MG63 (cell line): ENCODE measurements around the gene SPECC1L. TPM values are rescaled to one million over a fixed set of nuclear protein-coding genes. Genes with fewer than 3 reads are reported as not detected.

Source experiments
- DNase-seq: peaks from one replicate; pipeline ENCODE4 v3.0.0-alpha.2; 2020
- H3K27me3 ChIP-seq: fragments of 250-450 bp; sonication (Bioruptor Pico); 2 replicates; pipeline ENCODE4 v1.5.1; 2020; ENCODE audit warnings: mild to moderate bottlenecking, moderate library complexity
- H3K36me3 ChIP-seq: fragments of 250-450 bp; sonication (Bioruptor Pico); 2 replicates; pipeline ENCODE4 v1.5.1; 2020; ENCODE audit warnings: mild to moderate bottlenecking, moderate library complexity
- H3K4me3 ChIP-seq: fragments of 250-450 bp; sonication (Bioruptor Pico); 2 replicates; pipeline ENCODE4 v1.5.1; 2020; ENCODE audit warnings: mild to moderate bottlenecking, moderate library complexity
- H3K9me3 ChIP-seq: fragments of 250-450 bp; sonication (Bioruptor Pico); 2 replicates; pipeline ENCODE4 v1.5.1; 2020; ENCODE audit warnings: mild to moderate bottlenecking, moderate library complexity
- total RNA-seq: library from RNA; depleted of rRNA; stranded (reverse); fragments of >200 nt; shearing (Covaris generic); gene quantifications from 2 replicates; pipeline ENCODE4 v1.2.3, GENCODE V29; 2014; ENCODE audit warnings: low replicate concordance; rRNA removed

The SPECC1L gene
- total RNA-seq, 1 experiment from 2014 or later, result 11.0 TPM

DNA sequence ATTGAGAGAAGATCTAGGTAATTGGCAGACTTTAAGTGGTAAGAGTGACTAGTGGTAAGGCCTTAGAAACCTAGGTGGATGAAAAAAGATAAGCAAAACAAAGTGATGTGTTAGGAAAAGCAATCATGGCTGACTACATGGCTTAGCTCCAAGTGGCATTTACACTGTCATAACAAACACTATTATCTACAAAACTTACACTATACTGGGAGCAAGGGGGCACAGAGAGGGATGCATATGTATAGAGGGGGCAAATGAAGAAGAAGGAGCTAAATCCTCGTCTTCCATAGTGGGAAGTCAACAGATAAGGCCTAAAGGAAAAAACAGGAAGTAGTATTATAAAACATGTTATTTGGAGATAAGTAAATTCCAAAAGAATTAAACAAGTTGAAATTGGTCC is 189.3 kb downstream of the SPECC1L start:
- Histone ChIP-seq H3K4me3 (no peak overlapping the region), H3K36me3 (no peaks in the 10 kb centered on the region), H3K9me3 (no peaks in the 10 kb centered on the region), H3K27me3 (no peaks in the 10 kb centered on the region)
- no peak for DNase-seq

- Histone ChIP-seq H3K9me3 (no peaks in the 10 kb centered on the region), H3K36me3 (no peaks in the 10 kb centered on the region), H3K27me3 (no peaks in the 10 kb centered on the region), H3K4me3 (no peak overlapping the region)
- no peak for DNase-seq
These were observed 189.9 kb downstream of the SPECC1L start for GRCh38 chr22:24460418-24461089.

DNA sequence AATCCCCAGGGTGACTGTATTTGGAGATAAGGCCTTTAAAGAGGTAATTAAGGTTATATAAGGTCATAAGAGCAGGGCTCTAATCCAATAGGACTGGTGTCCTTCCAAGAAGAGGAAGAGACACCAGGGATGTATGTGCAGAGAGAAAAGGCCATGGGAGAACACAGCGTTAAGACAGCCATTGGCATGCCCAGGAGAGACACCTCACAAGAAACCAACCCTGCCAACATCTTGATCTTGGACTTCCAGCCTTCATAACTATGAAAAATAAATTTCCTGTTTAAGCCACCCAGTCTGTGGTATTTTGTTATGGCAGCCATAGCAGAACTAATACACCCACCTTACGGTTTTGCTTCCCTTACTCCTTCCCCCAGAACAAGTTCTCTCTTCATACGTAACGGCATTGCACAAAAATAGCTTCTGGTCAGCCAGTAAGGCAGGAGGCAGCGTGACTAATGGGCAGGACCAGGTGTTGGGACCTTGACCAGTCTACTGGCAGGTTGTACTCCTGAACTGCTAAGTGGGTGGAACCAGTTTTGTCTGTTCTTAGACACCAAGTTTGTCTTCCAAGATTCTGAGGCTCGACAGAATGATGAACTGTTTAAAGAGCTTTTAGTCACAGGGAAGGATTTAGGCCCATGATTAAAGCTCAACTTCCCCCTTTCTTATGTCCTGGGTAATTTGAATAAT is 192.6 kb downstream of the SPECC1L start:
- no peaks in the 10 kb centered on the region for H3K9me3 ChIP-seq
- H3K36me3 ChIP-seq, result no peaks in the 10 kb centered on the region
- H3K4me3 ChIP-seq, result no peak overlapping the region
- DNase-seq, result no peak
- no peaks in the 10 kb centered on the region for H3K27me3 ChIP-seq

DNA sequence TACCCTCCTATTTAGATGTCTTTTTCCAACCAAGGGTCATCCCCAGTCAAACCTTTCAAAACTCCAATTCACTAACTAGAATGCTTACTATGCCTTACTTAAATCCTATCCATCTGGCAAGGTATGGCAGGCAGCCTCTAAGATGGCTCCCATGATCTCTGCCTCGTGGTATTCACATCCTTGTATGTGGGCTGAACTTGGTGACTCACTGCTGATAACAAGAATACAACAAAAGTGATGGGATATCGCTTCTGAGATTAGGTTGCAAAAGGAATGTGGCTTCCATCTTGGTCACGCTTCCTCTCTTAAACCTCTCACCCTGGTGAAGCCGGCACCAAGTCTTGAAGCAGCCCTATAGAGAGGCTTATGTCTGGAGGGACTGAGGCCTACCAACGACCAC is 194.9 kb downstream of the SPECC1L start:
- Histone ChIP-seq H3K36me3 (no peaks in the 10 kb centered on the region), H3K4me3 (no peak overlapping the region), H3K9me3 (no peaks in the 10 kb centered on the region), H3K27me3 (no peaks in the 10 kb centered on the region)
- DNase-seq, result peak; percentile 32

- Histone ChIP-seq H3K27me3 (no peaks in the 10 kb centered on the region), H3K9me3 (no peaks in the 10 kb centered on the region), H3K4me3 (no peak overlapping the region), H3K36me3 (no peaks in the 10 kb centered on the region)
- no peak for DNase-seq
These were observed 195.3 kb downstream of the SPECC1L start for GRCh38 chr22:24465975-24466374.

GRCh38 chr22:24466716-24467328 is 196.2 kb downstream of the SPECC1L start:
- DNase-seq, result peak; percentile 41
- Histone ChIP-seq H3K9me3 (no peaks in the 10 kb centered on the region), H3K36me3 (no peaks in the 10 kb centered on the region), H3K4me3 (no peak overlapping the region), H3K27me3 (no peaks in the 10 kb centered on the region)

DNA sequence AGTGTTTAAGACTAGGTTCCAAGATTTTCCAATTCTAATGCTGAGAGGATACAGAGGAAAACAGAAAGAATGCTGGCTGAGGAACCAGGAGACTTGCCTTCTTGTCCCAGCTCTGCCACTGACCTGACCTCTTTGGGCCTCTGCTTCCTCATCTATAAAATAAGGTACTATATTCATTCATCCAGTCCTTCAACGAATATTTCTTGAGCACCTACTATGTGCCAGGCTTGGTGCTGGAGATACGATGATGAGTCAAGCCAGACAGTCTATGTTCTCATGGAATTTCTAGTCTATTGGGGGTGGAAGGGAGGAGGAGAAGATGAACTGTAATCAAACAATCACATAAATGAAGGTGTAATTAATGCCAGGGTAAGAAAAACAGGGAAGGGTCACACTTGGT is 196.7 kb downstream of the SPECC1L start:
- no peak for DNase-seq
- Histone ChIP-seq H3K9me3 (no peaks in the 10 kb centered on the region), H3K4me3 (no peak overlapping the region), H3K36me3 (no peaks in the 10 kb centered on the region), H3K27me3 (no peaks in the 10 kb centered on the region)

Other genes starting within 250 kb of the SPECC1L start
- gene SUSD2, start 89.3 kb upstream of the SPECC1L start, total RNA-seq, result 0.20 TPM in 1 of 2 replicates, not detected in the other
- not detected in 2 replicates for gene GGT5, start 25.7 kb upstream of the SPECC1L start, total RNA-seq
- gene ADORA2A, start 156.8 kb downstream of the SPECC1L start, total RNA-seq, result 0.16 and 2.0 TPM in 2 replicates
- gene UPB1, start 224.5 kb downstream of the SPECC1L start, total RNA-seq, result not detected in 2 replicates